Endothelial cell of umbilical vein (primary cell): ENCODE results near the gene TENM4. TPM values are rescaled to one million over a fixed set of nuclear protein-coding genes. Genes with fewer than 3 reads are reported as not detected.

Experiments used
- BruUV-seq: library from RNA; stranded (reverse); fragments of 400-500 nt; replicated peaks from 2 replicates; lab custom pipeline; 2021; lab: Mats Ljungman, UMichigan
- CTCF ChIA-PET: fragments of 300-600, 350-600 bp; sonication (Branson Sonifier 250); formaldehyde crosslinking; loops from one replicate; lab custom pipeline; 2021; ENCODE audit warnings: antibody characterized with exemption, inconsistent platforms; lab: Charles Lee
- POLR2A ChIA-PET: fragments of 300-600, 350-600 bp; sonication (Branson Sonifier 250); formaldehyde crosslinking; loops from one replicate; lab custom pipeline; 2021; ENCODE audit warnings: antibody characterized with exemption, inconsistent platforms; lab: Charles Lee
- DNase-seq: peaks from one replicate; pipeline ENCODE4 v3.0.0-alpha.2; 2011; ENCODE audit warnings: low read depth, low spot score
- FAIRE-seq: peaks from 2 replicates; lab custom pipeline; 2011; peaks lifted over from hg19 to GRCh38; lab: Jason Lieb, UNC
- H2AFZ ChIP-seq: 2 replicates; pipeline ENCODE4 v1.6.0; 2012; ENCODE audit warnings: low read depth, low read length, control low read depth, inconsistent platforms
- H3K27ac ChIP-seq: 2 replicates; pipeline ENCODE4 v1.5.1; 2011; ENCODE audit warnings: low read depth, mild to moderate bottlenecking, control low read depth, low read length, moderate library complexity; ENCODE audit not compliant: insufficient read depth
- H3K27me3 ChIP-seq, 2 experiments: 2 replicates each; pipeline versions ENCODE4 v1.6.0 to v1.6.1; 2011; ENCODE audit warnings: low read length in 2 of 2, mixed read lengths in 1 of 2; ENCODE audit not compliant: control insufficient read depth in 2 of 2, insufficient read depth in 2 of 2
- H3K36me3 ChIP-seq, 2 experiments: 2 replicates in 1 of 2; 3 replicates in 1 of 2; pipeline ENCODE4 v1.5.1; 2011; ENCODE audit warnings: low read length in 2 of 2, mild to moderate bottlenecking in 1 of 2, moderate library complexity in 1 of 2; ENCODE audit not compliant: control insufficient read depth in 2 of 2, insufficient read depth in 2 of 2; ENCODE audit errors: extremely low read depth in 1 of 2
- H3K4me1 ChIP-seq: 3 replicates; pipeline ENCODE4 v1.5.1; 2011; ENCODE audit warnings: mild to moderate bottlenecking, low read length; ENCODE audit not compliant: control insufficient read depth, insufficient read depth; ENCODE audit errors: extremely low read depth
- H3K4me2 ChIP-seq: 2 replicates; pipeline ENCODE4 v1.6.1; 2011; ENCODE audit warnings: low read length, control low read depth, mixed read lengths; ENCODE audit not compliant: insufficient read depth
- H3K4me3 ChIP-seq, 3 experiments: fragments of 200-600 bp in 1 of 3; sonication (generic), shearing (Covaris generic) in 1 of 3; replicated peaks in 1 of 3; 2 replicates each; pipeline ENCODE4 v1.5.1; 2011 to 2016; ENCODE audit warnings: control low read depth in 3 of 3, low read length in 3 of 3, mild to moderate bottlenecking in 2 of 3, inconsistent platforms in 1 of 3, low read depth in 1 of 3, moderate library complexity in 1 of 3; ENCODE audit not compliant: insufficient read depth in 1 of 3
- H3K79me2 ChIP-seq: 2 replicates; pipeline ENCODE4 v1.6.0; 2012; ENCODE audit warnings: low read length, inconsistent platforms; ENCODE audit not compliant: control insufficient read depth, insufficient read depth
- H3K9ac ChIP-seq: replicated peaks from 2 replicates; pipeline ENCODE3; 2011; ENCODE audit warnings: low read length, control low read depth; ENCODE audit not compliant: insufficient read depth; ENCODE audit errors: extremely low read depth
- H3K9me1 ChIP-seq: replicated peaks from 3 replicates; pipeline ENCODE4 v1.6.0; 2011; ENCODE audit warnings: mild to moderate bottlenecking, low read length; ENCODE audit not compliant: control insufficient read depth, insufficient read depth; ENCODE audit errors: extremely low read depth
- H3K9me3 ChIP-seq: replicated peaks from 2 replicates; pipeline ENCODE4 v1.5.1; 2012; ENCODE audit warnings: low read length, inconsistent platforms; ENCODE audit not compliant: control insufficient read depth, insufficient read depth
- H4K20me1 ChIP-seq: replicated peaks from 2 replicates; pipeline ENCODE3; 2011; ENCODE audit warnings: mild to moderate bottlenecking, low read length; ENCODE audit not compliant: control insufficient read depth, insufficient read depth; ENCODE audit errors: extremely low read depth
- EZH2 ChIP-seq: IDR thresholded peaks from 2 replicates; pipeline ENCODE4 v1.6.1; 2012; ENCODE audit warnings: borderline replicate concordance, low read depth, mild to moderate bottlenecking, moderate library complexity, low read length, inconsistent platforms; ENCODE audit not compliant: severe bottlenecking
- FOS ChIP-seq: IDR thresholded peaks from 2 replicates; pipeline ENCODE4 v1.6.1; 2011; ENCODE audit warnings: mild to moderate bottlenecking, low read length, moderate library complexity, borderline replicate concordance; ENCODE audit not compliant: insufficient read depth
- GATA2 ChIP-seq: IDR thresholded peaks from 2 replicates; pipeline ENCODE4 v1.7.0; 2011; ENCODE audit warnings: low read depth, mild to moderate bottlenecking, moderate library complexity, mixed read lengths, low read length; ENCODE audit not compliant: insufficient read length, insufficient read depth
- JUN ChIP-seq: IDR thresholded peaks from 2 replicates; pipeline ENCODE4 v1.6.1; 2011; ENCODE audit warnings: borderline replicate concordance, low read depth; ENCODE audit not compliant: insufficient read length, insufficient read depth
- MYC ChIP-seq: IDR thresholded peaks from one replicate; pipeline ENCODE4 v1.6.1; 2011; ENCODE audit warnings: mild to moderate bottlenecking, low read depth, low read length
- POLR2A ChIP-seq: IDR thresholded peaks from 2 replicates; pipeline ENCODE4 v1.6.1; 2012; ENCODE audit warnings: low read depth, mild to moderate bottlenecking, control low read depth, low read length
- POLR2AphosphoS5 ChIP-seq: IDR thresholded peaks from 2 replicates; pipeline ENCODE4 v1.6.1; 2012; ENCODE audit warnings: low read depth, mild to moderate bottlenecking, control low read depth, low read length, moderate library complexity; ENCODE audit not compliant: insufficient read depth
- dilution Hi-C: fragments of 300-500 bp; cut with MboI; formaldehyde crosslinking; loops from one replicate; pipeline ENCODE4 v1.15.0; 2019; ENCODE audit warnings: low sequenced_read_pairs; ENCODE audit not compliant: extremely low pct_ligation_motif_present
- intact Hi-C: fragments of 100-400 bp; cut with micrococcal nuclease; formaldehyde crosslinking; loops from one replicate; pipeline ENCODE4 v1.10.0; 2022
- polyA plus RNA-seq, 4 experiments: library from polyadenylated mRNA; depleted of rRNA in 3 of 4; stranded (reverse) in 3 of 4; unstranded in 1 of 4; fragments of >200 nt; gene quantifications; 2 replicates each; pipeline versions ENCODE4 v1.2.1 to v1.2.3, GENCODE V29; 2011 to 2012; ENCODE audit warnings: missing spikeins in 1 of 4
- total RNA-seq: library from RNA; stranded (reverse); gene quantifications from 2 replicates; pipeline ENCODE4 v1.2.3, GENCODE V29; 2021
- TF ChIP-seq, protein P1 (sequence below), 2 donors: IDR thresholded peaks; 1 replicate in 1 of 2; 2 replicates in 1 of 2; pipeline ENCODE4 v1.5.1; 2011; ENCODE audit warnings: low read length in 2 of 2, mild to moderate bottlenecking in 2 of 2, moderate library complexity in 2 of 2, control low read depth in 1 of 2, inconsistent platforms in 1 of 2, low read depth in 1 of 2; ENCODE audit not compliant: insufficient read depth in 1 of 2; ENCODE audit errors: extremely low read depth in 1 of 2
- TF ChIP-seq, protein P2 (sequence below): IDR thresholded peaks from 2 replicates; pipeline ENCODE4 v1.6.1; 2011; ENCODE audit not compliant: insufficient read depth, insufficient read length

Gene TENM4
- total and polyA plus RNA-seq, 2 donors (not counting 3 experiments of a cell fraction or from before 2014, with no cell fraction given): 0.06 to 0.27 TPM

DNA sequence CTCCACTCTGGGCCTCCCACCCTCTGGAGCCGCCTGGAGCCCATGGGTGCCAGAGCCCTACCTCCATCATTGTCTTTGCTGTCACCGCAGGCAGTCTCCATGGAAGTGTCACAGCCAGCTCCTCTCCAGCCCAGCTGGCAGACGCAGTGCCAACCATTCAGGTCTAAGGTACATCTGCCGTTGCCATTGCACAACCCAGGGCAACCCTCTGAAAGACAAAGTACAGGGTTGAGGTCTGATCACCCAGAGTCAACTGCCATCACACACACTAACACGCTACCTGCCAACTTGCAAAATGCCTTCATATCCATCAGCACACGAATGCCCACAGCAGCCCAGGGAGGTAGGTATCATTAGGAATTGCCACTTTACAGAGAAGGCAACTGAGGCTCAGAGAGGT lies 669.9 kb downstream of the TENM4 start:
- no TSS peak for BruUV-seq

More for the DNA sequence above, 669.9 kb downstream of the TENM4 start:
- H3K79me2 ChIP-seq: no peaks in the 10 kb centered on the region
- H3K9me1 ChIP-seq: no peaks in the 10 kb centered on the region
- H3K9ac ChIP-seq: no peak overlapping the region
- H3K4me2 ChIP-seq: no peak overlapping the region
- no peak overlapping the region for H2AFZ ChIP-seq
- TF ChIP-seq GATA2 (no peak), FOS (no peak), JUN (no peak), MYC (no peak), POLR2A (no peak), EZH2 (no peak), POLR2AphosphoS5 (no peak)
- TF ChIP-seq, protein P1, sequence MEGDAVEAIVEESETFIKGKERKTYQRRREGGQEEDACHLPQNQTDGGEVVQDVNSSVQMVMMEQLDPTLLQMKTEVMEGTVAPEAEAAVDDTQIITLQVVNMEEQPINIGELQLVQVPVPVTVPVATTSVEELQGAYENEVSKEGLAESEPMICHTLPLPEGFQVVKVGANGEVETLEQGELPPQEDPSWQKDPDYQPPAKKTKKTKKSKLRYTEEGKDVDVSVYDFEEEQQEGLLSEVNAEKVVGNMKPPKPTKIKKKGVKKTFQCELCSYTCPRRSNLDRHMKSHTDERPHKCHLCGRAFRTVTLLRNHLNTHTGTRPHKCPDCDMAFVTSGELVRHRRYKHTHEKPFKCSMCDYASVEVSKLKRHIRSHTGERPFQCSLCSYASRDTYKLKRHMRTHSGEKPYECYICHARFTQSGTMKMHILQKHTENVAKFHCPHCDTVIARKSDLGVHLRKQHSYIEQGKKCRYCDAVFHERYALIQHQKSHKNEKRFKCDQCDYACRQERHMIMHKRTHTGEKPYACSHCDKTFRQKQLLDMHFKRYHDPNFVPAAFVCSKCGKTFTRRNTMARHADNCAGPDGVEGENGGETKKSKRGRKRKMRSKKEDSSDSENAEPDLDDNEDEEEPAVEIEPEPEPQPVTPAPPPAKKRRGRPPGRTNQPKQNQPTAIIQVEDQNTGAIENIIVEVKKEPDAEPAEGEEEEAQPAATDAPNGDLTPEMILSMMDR (IDR thresholded peaks at IDR 0.05; ENCODE audit: extremely low read depth in 1 of 2, insufficient read depth in 1 of 2, low read depth in 1 of 2, low read length in 2 of 2): no peak
- TF ChIP-seq, protein P2, sequence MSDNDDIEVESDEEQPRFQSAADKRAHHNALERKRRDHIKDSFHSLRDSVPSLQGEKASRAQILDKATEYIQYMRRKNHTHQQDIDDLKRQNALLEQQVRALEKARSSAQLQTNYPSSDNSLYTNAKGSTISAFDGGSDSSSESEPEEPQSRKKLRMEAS: no peak
- no peaks in the 10 kb centered on the region for H3K27me3 ChIP-seq
- DNase-seq (no peak), FAIRE-seq (no peak)
- no peak overlapping the region for H3K27ac ChIP-seq
- no peak overlapping the region for H3K4me3 ChIP-seq
- intact Hi-C loops: no loop called here
- no peaks in the 10 kb centered on the region for H3K9me3 ChIP-seq
- no peaks in the 10 kb centered on the region for H3K4me1 ChIP-seq
- CTCF ChIA-PET: no interaction called here
- H4K20me1 ChIP-seq: no peaks in the 10 kb centered on the region
- dilution Hi-C loops: no loop called here
- H3K36me3 ChIP-seq: no peaks in the 10 kb centered on the region
- POLR2A ChIA-PET: no interaction called here
